ENCODE data around the gene ZCWPW2.

The ZCWPW2 gene

GRCh38 chr3:28462866-28463265 is 114.3 kb downstream of the ZCWPW2 start:
- TF ChIP-seq, protein P1, sequence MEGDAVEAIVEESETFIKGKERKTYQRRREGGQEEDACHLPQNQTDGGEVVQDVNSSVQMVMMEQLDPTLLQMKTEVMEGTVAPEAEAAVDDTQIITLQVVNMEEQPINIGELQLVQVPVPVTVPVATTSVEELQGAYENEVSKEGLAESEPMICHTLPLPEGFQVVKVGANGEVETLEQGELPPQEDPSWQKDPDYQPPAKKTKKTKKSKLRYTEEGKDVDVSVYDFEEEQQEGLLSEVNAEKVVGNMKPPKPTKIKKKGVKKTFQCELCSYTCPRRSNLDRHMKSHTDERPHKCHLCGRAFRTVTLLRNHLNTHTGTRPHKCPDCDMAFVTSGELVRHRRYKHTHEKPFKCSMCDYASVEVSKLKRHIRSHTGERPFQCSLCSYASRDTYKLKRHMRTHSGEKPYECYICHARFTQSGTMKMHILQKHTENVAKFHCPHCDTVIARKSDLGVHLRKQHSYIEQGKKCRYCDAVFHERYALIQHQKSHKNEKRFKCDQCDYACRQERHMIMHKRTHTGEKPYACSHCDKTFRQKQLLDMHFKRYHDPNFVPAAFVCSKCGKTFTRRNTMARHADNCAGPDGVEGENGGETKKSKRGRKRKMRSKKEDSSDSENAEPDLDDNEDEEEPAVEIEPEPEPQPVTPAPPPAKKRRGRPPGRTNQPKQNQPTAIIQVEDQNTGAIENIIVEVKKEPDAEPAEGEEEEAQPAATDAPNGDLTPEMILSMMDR (IDR thresholded peaks at IDR 0.05; ENCODE audit: insufficient read depth, low read depth, low read length, missing control alignments), result no peak
- H3K4me3 ChIP-seq (ENCODE audit: low read depth, low read length), result no peak overlapping the region
- DNase-seq (ENCODE audit: low read depth), result no peak

DNA sequence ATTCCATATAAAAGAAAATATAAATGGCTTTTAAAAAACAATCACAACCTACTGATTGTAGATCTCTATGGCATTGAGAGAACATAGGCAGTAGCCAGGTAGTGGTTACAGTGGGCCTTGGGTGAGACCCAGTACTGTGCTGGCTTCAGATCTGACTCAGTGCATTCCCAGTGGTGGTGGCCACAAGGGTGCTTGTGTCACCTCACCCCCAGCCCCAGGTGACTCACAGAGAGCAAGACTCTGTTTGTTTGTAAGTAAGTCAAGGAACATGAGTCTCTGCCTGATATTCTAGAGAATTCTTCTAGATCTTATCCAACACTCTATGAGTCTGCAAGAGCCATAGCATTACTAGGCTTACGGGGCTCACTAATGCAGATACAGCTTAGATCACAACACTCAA is 118.9 kb downstream of the ZCWPW2 start:
- H3K4me3 ChIP-seq (ENCODE audit: low read depth, low read length), result no peak overlapping the region
- DNase-seq (ENCODE audit: low read depth), result no peak
- TF ChIP-seq, protein P1 (IDR thresholded peaks at IDR 0.05; ENCODE audit: insufficient read depth, low read depth, low read length, missing control alignments), result no peak

- H3K4me3 ChIP-seq (ENCODE audit: low read depth, low read length), result no peak overlapping the region
- DNase-seq (ENCODE audit: low read depth), result peak; percentile 45
- TF ChIP-seq, protein P1 (IDR thresholded peaks at IDR 0.05; ENCODE audit: insufficient read depth, low read depth, low read length, missing control alignments), result peak; percentile 47
These were observed 127.7 kb downstream of the ZCWPW2 start for GRCh38 chr3:28476194-28476593.

DNA sequence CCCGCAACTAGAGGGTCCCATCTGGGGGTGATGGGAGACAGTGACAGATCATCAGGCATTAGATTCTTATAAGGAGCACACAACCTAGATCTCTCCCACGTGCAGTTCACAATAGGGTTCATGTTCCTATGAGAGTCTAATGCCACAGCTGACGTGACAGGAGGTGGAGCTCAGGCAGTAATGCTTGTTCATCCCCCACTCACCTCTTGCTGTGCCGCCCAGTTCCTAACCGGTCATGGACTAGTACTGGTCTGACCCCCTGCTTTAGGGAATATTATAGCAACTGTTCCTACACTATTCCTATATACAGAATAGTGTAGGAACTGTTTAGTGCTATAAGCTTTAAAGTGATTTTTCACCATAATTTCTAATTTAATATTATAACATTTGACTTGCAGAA is 128.2 kb downstream of the ZCWPW2 start:
- TF ChIP-seq, protein P1 (IDR thresholded peaks at IDR 0.05; ENCODE audit: insufficient read depth, low read depth, low read length, missing control alignments), result no peak
- DNase-seq (ENCODE audit: low read depth), result no peak

GRCh38 chr3:28485164-28485563 is 136.6 kb downstream of the ZCWPW2 start:
- DNase-seq (ENCODE audit: low read depth), result no peak
- TF ChIP-seq, protein P1 (IDR thresholded peaks at IDR 0.05; ENCODE audit: insufficient read depth, low read depth, low read length, missing control alignments), result no peak
- no peak overlapping the region for H3K4me3 ChIP-seq (ENCODE audit: low read depth, low read length)

More for the DNA sequence above, 128.2 kb downstream of the ZCWPW2 start:
- H3K4me3 ChIP-seq (ENCODE audit: low read depth, low read length), result no peak overlapping the region

DNA sequence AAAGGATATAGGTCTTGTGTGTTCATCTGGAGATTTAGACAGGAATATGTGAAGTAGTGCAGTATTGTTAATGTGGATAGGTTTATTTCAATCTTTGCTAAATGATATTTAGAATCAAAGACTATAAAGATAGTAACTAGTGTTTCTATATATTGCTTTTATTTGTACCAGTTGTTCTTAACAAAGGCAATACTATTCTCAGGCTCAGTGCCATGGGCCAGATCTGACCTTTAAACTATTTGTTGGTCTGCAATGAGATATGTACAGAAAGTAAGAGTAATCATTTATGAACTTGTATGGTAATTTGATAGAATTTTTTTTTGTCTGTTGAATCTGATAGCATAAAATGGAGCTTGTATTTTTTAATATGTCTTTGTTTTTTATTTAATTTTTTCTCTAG is 146.8 kb downstream of the ZCWPW2 start:
- TF ChIP-seq, protein P1 (IDR thresholded peaks at IDR 0.05; ENCODE audit: insufficient read depth, low read depth, low read length, missing control alignments), result no peak

GRCh38 chr3:28502397-28502937 is 153.9 kb downstream of the ZCWPW2 start:
- TF ChIP-seq, protein P1 (IDR thresholded peaks at IDR 0.05; ENCODE audit: insufficient read depth, low read depth, low read length, missing control alignments), result no peak
- no peak overlapping the region for H3K4me3 ChIP-seq (ENCODE audit: low read depth, low read length)
- DNase-seq (ENCODE audit: low read depth), result no peak

More for the DNA sequence above, 146.8 kb downstream of the ZCWPW2 start:
- no peak for DNase-seq (ENCODE audit: low read depth)
- no peak overlapping the region for H3K4me3 ChIP-seq (ENCODE audit: low read depth, low read length)

Measured in GM12865 (cell line).